H1 (cell line): ENCODE data around the gene FAM47C. TPM values are rescaled to one million over a fixed set of nuclear protein-coding genes. Genes with fewer than 3 reads are reported as not detected.

Source experiments
- CTCF ChIA-PET: fragments of 300-600 bp; sonication (Branson Sonifier 250); formaldehyde crosslinking; loops from one replicate; lab custom pipeline; 2021; ENCODE audit not compliant: partially characterized antibody; lab: Charles Lee
- POLR2A ChIA-PET: fragments of 300-600 bp; sonication (Branson Sonifier 250); formaldehyde crosslinking; loops from one replicate; lab custom pipeline; 2021; ENCODE audit warnings: inconsistent platforms; ENCODE audit not compliant: partially characterized antibody; lab: Charles Lee
- DNase-seq, 2 experiments: peaks; one replicate each; pipeline versions ENCODE4 v3.0.0 to v3.0.0-alpha.2; 2010 to 2022; ENCODE audit warnings: low spot score in 2 of 2, low read depth in 1 of 2, mixed read lengths in 1 of 2
- FAIRE-seq: peaks from 2 replicates; lab custom pipeline; 2011; peaks lifted over from hg19 to GRCh38; lab: Jason Lieb, UNC
- H2AFZ ChIP-seq: 2 replicates; pipeline ENCODE4 v1.8.1; 2012; ENCODE audit warnings: low read length, inconsistent platforms
- H2AK5ac ChIP-seq: 2 replicates; pipeline ENCODE4 v1.6.1; 2013; ENCODE audit warnings: low read depth, low read length
- H2BK120ac ChIP-seq: replicated peaks from 2 replicates; pipeline ENCODE3; 2013; ENCODE audit warnings: low read depth, low read length, inconsistent platforms
- H2BK12ac ChIP-seq: 2 replicates; pipeline ENCODE4 v1.6.1; 2013; ENCODE audit warnings: low read depth, low read length
- H2BK15ac ChIP-seq: 2 replicates; pipeline ENCODE4 v1.6.1; 2013; ENCODE audit warnings: low read length
- H2BK20ac ChIP-seq: 2 replicates; pipeline ENCODE4 v1.6.1; 2013; ENCODE audit warnings: low read length
- H2BK5ac ChIP-seq: 2 replicates; pipeline ENCODE4 v1.6.1; 2013; ENCODE audit warnings: low read depth, low read length
- H3K14ac ChIP-seq: 2 replicates; pipeline ENCODE4 v1.6.1; 2013; ENCODE audit warnings: inconsistent platforms; ENCODE audit not compliant: insufficient read length
- H3K18ac ChIP-seq: 2 replicates; pipeline ENCODE4 v1.6.1; 2013; ENCODE audit warnings: low read length; ENCODE audit errors: extremely low read depth
- H3K23ac ChIP-seq: 2 replicates; pipeline ENCODE4 v1.6.1; 2013; ENCODE audit warnings: inconsistent platforms; ENCODE audit not compliant: insufficient read length
- H3K23me2 ChIP-seq: 2 replicates; pipeline ENCODE4 v1.6.1; 2013; ENCODE audit warnings: low read depth, low read length
- H3K27ac ChIP-seq: 2 replicates; pipeline ENCODE4 v1.6.1; 2011; ENCODE audit warnings: low read depth, low read length, inconsistent platforms
- H3K27me3 ChIP-seq, 4 experiments: replicated peaks in 1 of 4; 1 replicate in 1 of 4; 2 replicates in 3 of 4; pipeline versions ENCODE4 v1.6.1 to v1.8.1; 2011 to 2013; ENCODE audit warnings: low read length in 3 of 4, mild to moderate bottlenecking in 3 of 4, inconsistent platforms in 2 of 4, mixed read lengths in 2 of 4, moderate library complexity in 1 of 4; ENCODE audit not compliant: control insufficient read depth in 3 of 4, insufficient read depth in 3 of 4; ENCODE audit errors: extremely low read depth in 1 of 4
- H3K36me3 ChIP-seq, 4 experiments: 2 replicates each; pipeline versions ENCODE4 v1.6.1 to v1.8.1; 2011 to 2013; ENCODE audit warnings: mild to moderate bottlenecking in 4 of 4, low read length in 3 of 4, moderate library complexity in 2 of 4, control low read depth in 1 of 4, inconsistent platforms in 1 of 4; ENCODE audit not compliant: insufficient read depth in 4 of 4, control insufficient read depth in 2 of 4
- H3K4ac ChIP-seq: replicated peaks from 2 replicates; pipeline ENCODE3; 2013; ENCODE audit warnings: low read length, low read depth, mixed read lengths, inconsistent platforms; ENCODE audit not compliant: insufficient read length
- H3K4me1 ChIP-seq, 4 experiments: replicated peaks in 1 of 4; 1 replicate in 1 of 4; 2 replicates in 3 of 4; pipeline versions ENCODE4 v1.6.1 to v1.8.1; 2011 to 2013; ENCODE audit warnings: low read length in 3 of 4, inconsistent platforms in 2 of 4, mixed read lengths in 1 of 4; ENCODE audit not compliant: insufficient read depth in 4 of 4, control insufficient read depth in 3 of 4
- H3K4me2 ChIP-seq, 2 experiments: 2 replicates each; pipeline versions ENCODE4 v1.6.1 to v1.8.1; 2011 to 2013; ENCODE audit warnings: low read depth in 2 of 2, low read length in 2 of 2, control low read depth in 1 of 2, inconsistent platforms in 1 of 2, mild to moderate bottlenecking in 1 of 2; ENCODE audit not compliant: insufficient read depth in 1 of 2
- H3K4me3 ChIP-seq, 4 experiments: fragments of 200-600, 300-600 bp in 1 of 4; sonication (generic), shearing (Covaris generic), sonication (Bioruptor Twin) in 1 of 4; 2 replicates each; pipeline versions ENCODE4 v1.5.1 to v1.8.1; 2011 to 2016; ENCODE audit warnings: low read length in 4 of 4, low read depth in 3 of 4, control low read depth in 2 of 4, inconsistent platforms in 2 of 4, mild to moderate bottlenecking in 2 of 4, mixed read lengths in 1 of 4, moderate library complexity in 1 of 4; ENCODE audit not compliant: insufficient read depth in 2 of 4; ENCODE audit errors: extremely low read depth in 1 of 4
- H3K56ac ChIP-seq: replicated peaks from 2 replicates; pipeline ENCODE3; 2013; ENCODE audit warnings: low read depth, mild to moderate bottlenecking, mixed read lengths, low read length, inconsistent platforms; ENCODE audit not compliant: insufficient read length
- H3K79me1 ChIP-seq: 2 replicates; pipeline ENCODE4 v1.6.1; 2013; ENCODE audit warnings: low read depth, low read length, control low read depth
- H3K79me2 ChIP-seq, 2 experiments: 2 replicates each; pipeline versions ENCODE4 v1.6.1 to v1.8.1; 2012 to 2013; ENCODE audit warnings: low read length in 2 of 2, mild to moderate bottlenecking in 2 of 2, inconsistent platforms in 1 of 2; ENCODE audit not compliant: insufficient read depth in 2 of 2, control insufficient read depth in 1 of 2
- H3K9ac ChIP-seq, 4 experiments: replicated peaks in 1 of 4; 1 replicate in 1 of 4; 2 replicates in 3 of 4; pipeline versions ENCODE4 v1.6.1 to v1.8.1; 2011 to 2013; ENCODE audit warnings: low read depth in 3 of 4, low read length in 3 of 4, control low read depth in 2 of 4, mild to moderate bottlenecking in 2 of 4, moderate library complexity in 2 of 4, inconsistent platforms in 1 of 4; ENCODE audit errors: extremely low read depth in 1 of 4
- H3K9me3 ChIP-seq, 2 experiments: 2 replicates each; pipeline versions ENCODE4 v1.6.1 to v1.8.1; 2012 to 2013; ENCODE audit warnings: mild to moderate bottlenecking in 2 of 2, moderate library complexity in 2 of 2, control low read depth in 1 of 2, inconsistent platforms in 1 of 2, low read depth in 1 of 2, low read length in 1 of 2, mixed read lengths in 1 of 2; ENCODE audit not compliant: insufficient read depth in 2 of 2
- H4K20me1 ChIP-seq, 2 experiments: replicated peaks in 1 of 2; 2 replicates each; pipeline versions ENCODE3 to v1.8.1; 2011 to 2013; ENCODE audit warnings: inconsistent platforms in 2 of 2, low read length in 2 of 2, mild to moderate bottlenecking in 1 of 2; ENCODE audit not compliant: insufficient read depth in 2 of 2, control insufficient read depth in 1 of 2
- H4K5ac ChIP-seq: 2 replicates; pipeline ENCODE4 v1.6.1; 2013; ENCODE audit warnings: low read length, low read depth, mixed read lengths, inconsistent platforms; ENCODE audit not compliant: insufficient read length
- H4K8ac ChIP-seq: 2 replicates; pipeline ENCODE4 v1.8.0; 2013; ENCODE audit warnings: mild to moderate bottlenecking, moderate library complexity, low read length, inconsistent platforms; ENCODE audit not compliant: insufficient read depth; ENCODE audit errors: extremely low read depth
- H4K91ac ChIP-seq: replicated peaks from 2 replicates; pipeline ENCODE3; 2013; ENCODE audit warnings: low read length, mixed read lengths, inconsistent platforms; ENCODE audit not compliant: insufficient read length
- E2F6 ChIP-seq: IDR thresholded peaks from 2 replicates; pipeline ENCODE4 v1.6.1; 2012; ENCODE audit warnings: inconsistent platforms
- GABPA ChIP-seq: IDR thresholded peaks from 2 replicates; pipeline ENCODE4 v1.6.1; 2011; ENCODE audit warnings: mild to moderate bottlenecking, low read length, moderate library complexity, borderline replicate concordance; ENCODE audit not compliant: insufficient read depth
- RXRA ChIP-seq: IDR thresholded peaks from 2 replicates; pipeline ENCODE4 v1.6.1; 2011; ENCODE audit warnings: low read depth, mild to moderate bottlenecking, low read length, moderate library complexity; ENCODE audit not compliant: insufficient read depth
- SIRT6 ChIP-seq: IDR thresholded peaks from one replicate; pipeline ENCODE4 v1.7.1; 2012; ENCODE audit warnings: low read length, inconsistent platforms
- WGBS, 2 experiments: shearing (Covaris generic) in 1 of 2; methylation state at CpG; one replicate each; pipeline versions ENCODE4 v1.1.6 to v1.1.7; 2013 to 2015; ENCODE audit warnings: low lambda C conversion rate in 2 of 2, mixed read lengths in 2 of 2, inconsistent platforms in 1 of 2, low coverage in 1 of 2, missing lambda C conversion rate in 1 of 2; ENCODE audit not compliant: insufficient replicate concordance in 2 of 2, insufficient coverage in 1 of 2, insufficient read length in 1 of 2; ENCODE audit errors: extremely low coverage in 1 of 2, missing lambda C conversion rate in 1 of 2; 5-methylcytosine and 5-hydroxymethylcytosine counted together
- polyA plus RNA-seq, 7 experiments: library from polyadenylated mRNA; depleted of rRNA in 3 of 7; stranded (reverse) in 5 of 7; unstranded in 2 of 7; fragments of >200 nt in 5 of 7; fragments of 200-250 nt in 2 of 7; gene quantifications; 1 replicate in 5 of 7; 2 replicates in 1 of 7; 4 replicates in 1 of 7; pipeline versions ENCODE4 v1.2.1 to v1.2.3, GENCODE V29; 2011 to 2013; ENCODE audit warnings: missing spikeins in 2 of 7, mixed read lengths in 2 of 7
- total RNA-seq: library from RNA; stranded (reverse); fragmentation: NEBNext Ultra II Directional; extraction: Animal tissue kit (Norgen Biotek cat#: 25700); gene quantifications from 2 replicates; pipeline ENCODE4 v1.2.1, GENCODE V29; 2021

The FAM47C gene
- total and polyA plus RNA-seq, 2 of the 8 experiments (the other 6 are each of a cell fraction or from before 2014, with no cell fraction given): not detected

- H3K9ac ChIP-seq: no peak overlapping the region
- H3K4ac ChIP-seq: no peak overlapping the region
- peak; percentile 100 for FAIRE-seq
- no peak for DNase-seq
- H4K8ac ChIP-seq: no peak overlapping the region
- H3K18ac ChIP-seq: no peak overlapping the region
- H2AFZ ChIP-seq: no peak overlapping the region
- no peak overlapping the region for H3K27ac ChIP-seq
- no peak overlapping the region for H3K56ac ChIP-seq
- H3K79me1 ChIP-seq: no peaks in the 10 kb centered on the region
- no peak overlapping the region for H4K5ac ChIP-seq
- CTCF ChIA-PET: no interaction called here
- POLR2A ChIA-PET: no interaction called here
- H4K20me1 ChIP-seq: no peaks in the 10 kb centered on the region
- H2BK5ac ChIP-seq: no peak overlapping the region
- TF ChIP-seq E2F6: peak; percentile 3; the same call in 1 of the 2 replicates
- no peak for TF ChIP-seq SIRT6
- no peak for TF ChIP-seq GABPA
- TF ChIP-seq RXRA: no peak
- no peak overlapping the region for H2BK12ac ChIP-seq
- no peaks in the 10 kb centered on the region for H3K9me3 ChIP-seq
- peaks cover 3% of the 10 kb centered on the region; the same call in 1 of the 2 replicates for H3K23me2 ChIP-seq
- no peak overlapping the region for H3K14ac ChIP-seq
- peak overlapping the region; percentile 63 to 74 for H3K4me2 ChIP-seq
- H4K91ac ChIP-seq: no peak overlapping the region
- no peak overlapping the region for H2BK120ac ChIP-seq
- H2BK20ac ChIP-seq: no peak overlapping the region
- H3K23ac ChIP-seq: no peak overlapping the region
- no peak overlapping the region for H2AK5ac ChIP-seq
- WGBS, 2 experiments: no CpG with 5 or more reads among the region's 34 CpGs
- H3K4me1 ChIP-seq: peaks cover 0 to 3% (median under 1%) of the 10 kb centered on the region in 4 experiments; a peak in 2 of 7 replicates
- peaks cover 0 to 8% (median 4%) of the 10 kb centered on the region in 4 experiments; a peak in 6 of 7 replicates for H3K27me3 ChIP-seq
- H3K4me3 ChIP-seq: peak overlapping the region in 3 of 4 experiments; percentile 12 to 52 (median 34); a peak in 5 of 8 replicates
- H3K79me2 ChIP-seq: no peaks in the 10 kb centered on the region
- H3K36me3 ChIP-seq: no peaks in the 10 kb centered on the region
- H2BK15ac ChIP-seq: no peak overlapping the region
These were observed 21.9 kb upstream of the FAM47C start for GRCh38 chrX:36986231-36986630.
